GM13976 (cell line): ENCODE results near the gene ACP6.

ENCODE experiments used
- DNase-seq: peaks from one replicate; pipeline ENCODE4 v3.0.0; 2012; ENCODE audit warnings: low spot score
- in situ Hi-C: fragments of 300-500 bp; cut with MboI; formaldehyde crosslinking; loops from one replicate; pipeline ENCODE4 v1.12.0; 2022; ENCODE audit warnings: low sequenced_read_pairs, mixed read lengths, inconsistent platforms; ENCODE audit not compliant: unreplicated experiment
- TF ChIP-seq, protein P1 (sequence below): IDR thresholded peaks from 2 replicates; pipeline ENCODE4 v1.5.1; 2012; ENCODE audit warnings: borderline replicate concordance, mild to moderate bottlenecking; ENCODE audit not compliant: insufficient read depth; ENCODE audit errors: extremely low read depth, missing control alignments, control extremely low read depth

ACP6 gene

DNA sequence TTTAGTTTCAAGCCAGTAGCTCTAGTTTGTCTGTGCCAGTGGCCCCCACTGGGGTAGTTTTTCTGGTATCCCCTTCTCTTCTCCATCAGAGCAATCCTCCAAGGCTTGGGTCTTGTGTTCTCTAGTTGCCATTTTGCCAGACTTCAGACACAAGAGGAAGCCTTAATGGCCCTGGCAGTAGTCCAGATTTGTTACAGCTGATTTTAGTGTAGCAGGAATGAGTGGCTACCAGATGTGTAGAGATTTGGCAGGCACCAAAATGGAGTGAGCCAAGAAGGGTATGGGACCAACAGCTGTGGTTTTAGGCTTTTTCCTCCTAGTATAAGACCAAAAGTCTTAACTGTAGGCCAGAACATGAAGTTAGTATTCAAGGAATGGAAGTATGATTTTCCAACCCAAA, 56.8 kb downstream of the ACP6 start:
- in situ Hi-C loops, result no loop called here
- no peak for DNase-seq

DNA sequence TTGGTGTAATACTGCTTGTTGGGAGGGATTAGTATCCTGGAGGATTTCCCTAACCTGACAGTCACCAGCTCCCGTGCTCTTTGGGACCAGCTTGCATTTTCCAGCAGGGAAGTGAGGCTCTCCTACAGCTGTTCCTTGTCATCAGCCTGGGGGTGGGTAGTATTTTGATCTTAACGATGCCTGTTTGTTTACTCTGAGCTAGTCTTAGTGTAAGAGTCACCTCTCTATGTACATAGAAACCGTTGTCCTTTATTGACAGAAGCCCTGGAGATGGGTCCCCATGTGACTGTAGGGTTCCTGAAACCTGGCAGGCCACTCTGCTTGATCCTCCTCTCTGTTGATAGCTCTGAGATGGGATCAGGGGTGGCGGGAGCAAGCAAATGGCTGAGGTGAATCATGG, 58.0 kb downstream of the ACP6 start:
- in situ Hi-C loops, result no loop called here
- TF ChIP-seq, protein P1, sequence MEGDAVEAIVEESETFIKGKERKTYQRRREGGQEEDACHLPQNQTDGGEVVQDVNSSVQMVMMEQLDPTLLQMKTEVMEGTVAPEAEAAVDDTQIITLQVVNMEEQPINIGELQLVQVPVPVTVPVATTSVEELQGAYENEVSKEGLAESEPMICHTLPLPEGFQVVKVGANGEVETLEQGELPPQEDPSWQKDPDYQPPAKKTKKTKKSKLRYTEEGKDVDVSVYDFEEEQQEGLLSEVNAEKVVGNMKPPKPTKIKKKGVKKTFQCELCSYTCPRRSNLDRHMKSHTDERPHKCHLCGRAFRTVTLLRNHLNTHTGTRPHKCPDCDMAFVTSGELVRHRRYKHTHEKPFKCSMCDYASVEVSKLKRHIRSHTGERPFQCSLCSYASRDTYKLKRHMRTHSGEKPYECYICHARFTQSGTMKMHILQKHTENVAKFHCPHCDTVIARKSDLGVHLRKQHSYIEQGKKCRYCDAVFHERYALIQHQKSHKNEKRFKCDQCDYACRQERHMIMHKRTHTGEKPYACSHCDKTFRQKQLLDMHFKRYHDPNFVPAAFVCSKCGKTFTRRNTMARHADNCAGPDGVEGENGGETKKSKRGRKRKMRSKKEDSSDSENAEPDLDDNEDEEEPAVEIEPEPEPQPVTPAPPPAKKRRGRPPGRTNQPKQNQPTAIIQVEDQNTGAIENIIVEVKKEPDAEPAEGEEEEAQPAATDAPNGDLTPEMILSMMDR, result no peak
- no peak for DNase-seq

More for the DNA sequence above, 56.8 kb downstream of the ACP6 start:
- TF ChIP-seq, protein P1, result no peak

DNA sequence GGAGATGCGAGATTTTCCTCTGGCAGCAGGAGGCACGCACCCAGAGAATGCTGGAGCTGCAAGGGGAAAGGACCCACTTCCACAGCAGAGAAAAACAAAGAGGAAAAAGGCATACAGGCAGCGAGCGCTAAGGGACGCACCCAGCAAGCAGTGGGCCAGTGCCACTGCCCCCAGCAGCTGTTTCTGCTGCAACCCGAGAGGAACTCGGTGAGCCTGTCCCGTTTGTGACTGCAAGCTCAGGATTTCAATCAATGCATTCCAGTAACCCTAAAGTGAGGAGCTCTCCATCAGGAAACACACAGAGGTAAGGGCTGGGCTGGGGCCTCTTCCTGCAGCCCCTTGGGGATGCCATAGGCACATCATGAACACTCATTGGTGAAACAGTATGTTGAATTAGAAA, 58.7 kb downstream of the ACP6 start:
- no peak for DNase-seq
- TF ChIP-seq, protein P1, result no peak
- in situ Hi-C loops, result no loop called here

DNA sequence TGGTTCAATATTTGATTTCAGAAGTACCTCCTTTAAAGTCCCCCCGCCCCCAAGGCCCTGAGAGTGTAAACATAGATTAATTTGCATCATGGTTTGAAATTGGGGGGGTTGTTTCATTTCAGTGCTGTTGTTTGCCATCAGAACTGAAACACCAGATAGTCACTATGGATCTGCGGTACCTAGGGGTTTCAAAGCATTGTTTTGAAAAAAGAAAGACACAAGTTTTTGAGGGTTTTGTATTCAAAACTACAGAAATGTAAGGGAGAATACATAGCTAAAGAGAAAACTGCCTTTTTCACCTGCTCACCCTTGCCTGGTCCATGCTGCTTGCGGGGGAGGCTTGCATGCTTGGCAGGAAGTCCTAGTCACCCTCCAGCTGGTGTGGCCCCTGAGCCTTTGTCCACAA, 59.3 kb downstream of the ACP6 start:
- in situ Hi-C loops, result no loop called here
- DNase-seq, result peak; percentile 51

DNA sequence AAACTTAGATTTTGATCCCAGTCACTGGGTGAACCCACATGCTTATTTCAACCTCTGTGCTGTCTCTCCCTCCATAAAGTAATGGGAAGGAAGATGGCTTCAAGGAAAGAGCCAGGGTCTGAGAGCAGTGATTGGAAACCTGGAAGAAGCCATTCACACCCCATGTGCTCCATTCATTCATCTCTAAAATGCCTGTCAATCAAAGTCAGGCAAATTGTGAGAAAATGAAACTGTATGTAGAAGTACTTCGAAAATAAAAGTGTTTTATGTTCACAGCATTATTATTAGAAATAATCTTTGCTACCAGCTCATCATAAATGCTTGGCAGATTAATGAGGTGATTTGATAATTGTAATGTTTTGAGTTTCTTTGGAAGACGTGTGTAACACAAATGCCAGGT, 61.0 kb downstream of the ACP6 start:
- TF ChIP-seq, protein P1, result no peak
- in situ Hi-C loops, result loop anchor here (10.0 kb wide), 1 partner anchor 55 kb away; no protein-coding TSS in a partner anchor
- DNase-seq, result no peak

More for the DNA sequence above, 59.3 kb downstream of the ACP6 start:
- TF ChIP-seq, protein P1, result no peak

DNA sequence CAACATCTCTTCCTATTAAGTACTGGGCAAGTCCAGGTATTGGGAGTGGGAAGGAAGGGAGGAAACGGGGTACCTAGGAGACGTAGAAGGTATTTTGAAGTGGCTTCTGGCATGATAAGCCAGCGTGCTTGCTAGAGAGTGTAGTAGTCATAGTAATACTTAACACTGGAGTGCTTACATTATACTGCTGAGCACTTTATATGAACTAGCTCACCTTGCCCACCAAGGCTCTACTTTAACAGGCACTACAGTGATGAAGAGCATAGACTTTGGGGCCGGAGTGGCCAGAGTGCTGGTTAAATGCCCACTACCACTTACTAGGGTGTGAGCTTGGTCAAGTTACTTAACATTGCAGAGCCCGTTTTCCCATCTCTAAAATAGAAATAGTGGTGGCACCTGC, 61.7 kb downstream of the ACP6 start:
- TF ChIP-seq, protein P1, result no peak
- in situ Hi-C loops, result loop anchor here (10.0 kb wide), 1 partner anchor 56 kb away; no protein-coding TSS in a partner anchor
- DNase-seq, result no peak
